Fibroblast of skin of scalp (primary cell): ENCODE measurements around the gene FGF23. TPM values are rescaled to one million over a fixed set of nuclear protein-coding genes. Genes with fewer than 3 reads are reported as not detected.
A peak's percentile ranks its signal among the peaks of the same experiment; 100 is the strongest.
"Not testable (repeated sequence)": the region's sequence is repeated elsewhere in the genome, so short reads cannot be mapped to it uniquely, and the experiment has no call there.

Source experiments
- DNase-seq: peaks from one replicate; pipeline ENCODE4 v3.0.0-alpha.2; 2013
- polyA plus RNA-seq, 2 experiments: library from polyadenylated mRNA; unstranded; fragments of 120-200 nt; gene quantifications; one replicate each; pipeline ENCODE4 v1.2.1, GENCODE V29; 2013; ENCODE audit not compliant: insufficient read length in 2 of 2

FGF23 gene
- polyA plus RNA-seq (2013, experiment 1 of 2; ENCODE audit: insufficient read length) = not detected
- not detected for polyA plus RNA-seq (2013, experiment 2 of 2; ENCODE audit: insufficient read length)

DNA sequence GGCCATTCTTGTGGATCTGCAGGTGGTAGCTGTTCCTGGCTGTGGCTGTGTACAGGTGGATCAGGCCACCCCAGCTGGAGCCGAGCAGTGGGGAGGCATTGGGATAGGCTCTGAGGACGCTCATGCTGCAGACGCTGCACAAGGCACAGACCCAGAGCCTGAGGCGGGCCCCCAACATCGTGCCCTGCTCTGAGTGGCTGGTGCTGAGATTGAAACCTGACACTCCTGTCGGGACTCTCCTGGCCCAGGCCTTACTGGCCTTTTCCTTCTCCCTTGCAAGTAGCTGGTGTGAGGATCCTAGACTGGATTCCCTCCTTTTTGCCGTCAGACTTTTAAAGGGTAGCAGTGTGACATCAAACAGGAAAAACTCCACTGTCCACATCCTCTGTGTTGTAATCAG, at the start of gene FGF23:
TSS of gene FGF23 (minus strand) at position 308 of the 400 bp plus-strand sequence. CDS start at position 178, 130 bp downstream.
- peak; percentile 34 for DNase-seq

GRCh38 chr12:4424422-4424821, 44.9 kb upstream of the FGF23 start:
- DNase-seq = no peak

GRCh38 chr12:4423528-4424195, 44.1 kb upstream of the FGF23 start:
- DNase-seq = no peak

- no peak for DNase-seq
Observed at GRCh38 chr12:4422985-4423384, 43.5 kb upstream of the FGF23 start.

DNA sequence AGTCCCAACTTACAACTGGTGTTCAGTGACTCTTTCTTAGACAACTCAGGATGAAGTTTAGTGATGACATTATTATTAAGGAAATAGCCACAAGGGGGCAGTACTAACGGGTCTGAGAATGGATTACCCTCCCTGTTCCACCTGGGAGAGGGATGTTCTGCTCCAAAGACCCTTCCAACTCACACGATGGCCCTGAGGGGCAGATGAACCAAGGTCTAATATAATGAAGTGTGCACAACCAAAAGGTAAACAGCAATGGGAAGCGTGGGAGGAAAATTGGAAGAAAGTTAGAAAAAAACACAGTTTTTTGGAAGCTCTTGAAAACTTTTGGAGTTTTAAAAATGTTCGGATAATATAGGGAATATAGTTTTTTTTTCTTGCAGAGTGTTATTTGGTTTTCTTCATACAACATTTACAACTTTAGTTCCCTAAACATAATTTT, 42.1 kb upstream of the FGF23 start:
- DNase-seq = peak; percentile 32

GRCh38 chr12:4420138-4420670, 40.7 kb upstream of the FGF23 start:
- no peak for DNase-seq

GRCh38 chr12:4418913-4419312, 39.4 kb upstream of the FGF23 start:
- DNase-seq = no peak

DNA sequence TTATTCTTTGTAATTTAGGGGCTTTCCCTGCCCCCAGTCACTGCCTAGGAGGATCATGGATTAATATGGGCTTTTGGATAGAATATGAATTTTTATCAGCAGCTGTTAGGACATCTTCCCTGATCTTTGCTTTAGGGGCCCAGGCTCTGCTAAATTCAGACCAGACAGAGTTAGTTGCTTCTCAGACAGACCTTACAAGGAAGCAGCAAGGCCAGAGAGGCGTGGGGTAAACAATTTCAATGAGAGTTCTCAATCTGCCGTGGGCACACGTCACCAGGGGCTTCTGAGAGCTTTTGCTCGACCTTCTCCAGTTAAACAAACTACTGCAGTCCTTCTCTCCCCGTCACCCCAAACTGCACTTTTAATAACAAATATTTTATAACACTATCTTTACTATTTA, 38.4 kb upstream of the FGF23 start:
- no peak for DNase-seq

DNA sequence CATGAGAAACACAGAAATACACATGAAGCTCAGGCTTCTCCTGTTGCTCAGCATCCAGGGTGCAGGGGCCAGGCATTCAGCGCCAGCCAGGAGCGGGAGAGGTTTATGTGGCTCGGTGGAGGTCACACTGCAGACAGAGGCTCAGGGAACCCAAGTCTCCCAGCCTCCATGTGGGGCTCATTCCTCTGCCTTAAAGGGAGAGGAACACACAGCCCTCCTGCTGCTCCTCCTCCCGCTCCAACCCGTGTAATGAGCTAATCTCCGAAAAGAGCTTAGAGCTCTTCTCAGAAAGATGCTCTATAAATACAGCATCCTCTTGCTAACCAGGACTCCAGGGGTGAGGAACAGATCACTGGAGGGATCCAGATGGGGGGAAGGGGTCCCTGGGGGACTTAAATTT, 37.9 kb upstream of the FGF23 start:
- DNase-seq = no peak

DNA sequence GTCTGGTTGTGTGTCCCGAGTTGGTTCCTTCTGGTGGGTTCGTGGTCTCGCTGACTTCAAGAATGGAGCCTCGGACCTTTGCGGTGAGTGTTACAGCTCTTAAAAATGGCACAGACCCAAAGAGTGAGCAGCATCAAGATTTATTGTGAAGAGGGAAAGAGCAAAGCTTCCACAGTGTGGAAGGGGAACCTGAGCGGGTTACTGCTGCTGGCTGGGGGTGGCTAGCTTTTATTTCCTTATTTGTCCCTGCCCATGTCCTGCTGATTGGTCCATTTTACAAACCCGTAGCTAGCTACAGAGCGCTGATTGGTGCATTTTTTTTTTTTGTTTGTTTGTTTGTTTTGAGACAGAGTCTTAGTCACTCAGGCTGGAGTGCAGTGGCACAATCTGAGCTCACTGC, 36.8 kb upstream of the FGF23 start:
- no peak for DNase-seq

GRCh38 chr12:4412465-4412864, 33.0 kb upstream of the FGF23 start:
- no peak for DNase-seq

DNA sequence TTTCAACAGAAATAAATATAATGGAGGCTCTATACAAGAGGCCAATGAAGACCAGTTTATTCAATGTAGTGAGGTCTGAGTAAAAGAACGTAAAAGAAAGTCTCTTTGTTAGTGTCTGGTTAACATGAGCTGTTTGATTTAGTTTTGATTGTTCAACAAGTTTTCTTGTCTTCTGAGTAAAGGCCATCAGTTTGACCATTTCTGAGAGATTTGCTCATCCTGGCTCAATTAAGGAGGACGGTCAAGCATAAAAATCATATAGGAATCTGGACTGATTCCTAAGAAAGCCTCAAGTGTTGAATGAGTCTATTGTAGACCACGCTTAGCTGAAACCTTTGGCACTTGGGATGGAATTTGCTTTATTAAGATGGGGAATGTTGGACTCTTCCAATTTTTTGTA, 32.5 kb upstream of the FGF23 start:
- DNase-seq = no peak

- no peak for DNase-seq
Observed at GRCh38 chr12:4407136-4407535, 27.6 kb upstream of the FGF23 start.

- DNase-seq = not testable (repeated sequence)
Observed at GRCh38 chr12:4404877-4405637, 25.5 kb upstream of the FGF23 start.

DNA sequence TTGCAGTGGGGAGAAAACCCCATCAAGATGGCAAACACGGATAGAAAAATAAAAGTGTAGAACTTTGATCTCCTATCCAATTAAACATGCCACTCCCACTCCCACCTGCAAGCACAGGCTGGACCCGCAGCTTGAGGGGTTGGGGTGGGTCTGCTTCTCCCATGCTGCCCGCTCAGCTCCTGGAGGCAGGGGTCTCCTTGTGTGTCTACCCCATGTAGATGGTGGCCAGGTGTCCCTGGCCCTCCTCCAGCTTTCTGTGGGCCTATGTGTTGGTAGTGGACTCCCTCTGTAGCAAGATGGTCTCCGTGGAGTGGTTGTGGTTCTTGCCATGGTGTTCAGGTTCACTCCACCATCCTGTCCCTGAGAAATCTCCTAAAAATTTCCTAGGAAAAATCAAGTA, 23.5 kb upstream of the FGF23 start:
- DNase-seq = no peak

GRCh38 chr12:4401117-4401516, 21.6 kb upstream of the FGF23 start:
- DNase-seq = no peak

DNA sequence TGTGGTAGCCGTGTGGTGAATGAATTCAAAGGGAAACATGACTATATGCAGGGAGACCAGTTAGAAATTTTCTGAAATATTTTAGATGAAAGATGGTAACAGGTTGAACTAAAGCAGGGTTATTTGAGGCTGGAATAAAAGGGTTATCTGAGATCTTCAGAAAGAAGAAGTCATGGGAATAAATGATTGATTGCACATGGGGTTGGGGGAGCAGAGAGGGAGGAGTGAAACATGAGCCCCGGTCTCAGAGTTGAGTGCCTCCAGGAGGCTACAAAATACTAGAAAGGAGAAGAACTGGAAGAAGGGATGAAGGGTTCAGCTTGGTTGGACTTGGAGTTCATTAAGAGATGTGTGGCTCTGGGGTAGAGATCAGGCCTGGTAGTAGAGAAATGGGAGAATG, 16.3 kb upstream of the FGF23 start:
- DNase-seq = no peak

DNA sequence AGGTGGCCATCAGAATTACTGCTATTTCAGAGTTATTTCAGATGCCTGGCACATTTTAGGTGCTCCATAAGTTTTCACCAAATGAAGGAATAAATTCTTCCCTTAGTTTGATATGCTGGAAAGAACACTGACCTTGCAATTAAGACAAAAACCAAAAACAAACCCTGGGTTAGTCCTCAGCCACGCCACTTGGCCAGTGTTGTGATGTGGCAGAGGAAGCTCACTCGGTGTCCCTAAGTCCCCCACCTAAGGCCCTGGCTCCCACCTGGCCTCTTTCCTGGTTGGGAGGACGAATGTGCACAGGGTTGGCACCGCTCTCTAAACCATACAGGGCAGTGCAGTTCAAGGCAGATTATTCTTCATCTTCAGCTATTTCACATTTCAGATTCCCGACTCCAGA, 13.7 kb upstream of the FGF23 start:
- no peak for DNase-seq

GRCh38 chr12:4392223-4392742, 12.8 kb upstream of the FGF23 start:
- no peak for DNase-seq

- no peak for DNase-seq
Observed at GRCh38 chr12:4388662-4389061, 9.2 kb upstream of the FGF23 start.

GRCh38 chr12:4388032-4388431, 8.5 kb upstream of the FGF23 start:
- DNase-seq = no peak

DNA sequence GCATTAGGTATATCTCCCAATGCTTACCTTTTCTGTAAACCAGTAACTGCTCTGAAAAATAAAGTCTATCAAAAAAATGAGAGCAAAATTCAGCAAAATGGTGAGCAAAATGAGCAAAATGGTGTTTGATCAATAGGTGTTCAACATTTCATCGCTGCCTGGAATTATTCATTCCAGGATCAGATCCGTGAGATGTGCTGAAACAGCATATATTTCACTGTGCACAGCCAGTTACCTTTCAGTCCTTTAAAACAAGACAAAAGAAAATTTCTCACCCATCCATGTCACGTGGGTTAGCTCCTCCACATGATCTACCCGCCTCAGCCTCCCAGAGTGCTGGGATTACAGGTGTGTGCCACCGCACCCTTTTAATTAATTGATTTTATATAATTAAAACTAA, 8.1 kb upstream of the FGF23 start:
- no peak for DNase-seq

- no peak for DNase-seq
Observed at GRCh38 chr12:4386801-4387200, 7.3 kb upstream of the FGF23 start.
